Activated CD4-positive, alpha-beta T cell treated with anti-CD3 and anti-CD28 coated beads, Interleukin-2, amount 50 U/mL, for 16 hours (primary cell): Measurements from ENCODE around the gene MYO16.

Experiments
- DNase-seq: peaks from one replicate; pipeline ENCODE4 v3.0.0-alpha.2; 2020

Gene MYO16

DNA sequence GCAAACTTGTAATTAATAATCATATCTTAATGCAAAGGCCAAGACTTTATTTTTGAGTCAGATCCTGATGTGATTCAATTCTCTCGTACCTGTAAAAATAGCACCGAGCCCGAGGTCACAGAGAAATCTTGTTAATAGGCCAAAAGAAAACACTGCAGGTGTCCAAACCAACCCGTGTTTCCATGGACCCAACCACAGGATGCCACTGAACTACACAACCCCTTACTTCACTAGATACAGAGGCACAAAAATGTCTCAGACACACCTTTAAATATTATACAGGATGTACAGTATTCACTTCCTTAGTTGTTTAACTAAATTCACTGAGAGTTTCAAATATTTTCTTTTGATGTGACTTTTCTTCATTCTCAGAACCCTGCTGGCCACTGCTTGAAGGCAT lies 530.9 kb downstream of the MYO16 start:
- no peak for DNase-seq

GRCh38 chr13:109160887-109161669 lies 531.7 kb downstream of the MYO16 start:
- peak; percentile 63 for DNase-seq

- peak; percentile 89 for DNase-seq
These were observed 533.0 kb downstream of the MYO16 start for GRCh38 chr13:109162248-109163036.

DNA sequence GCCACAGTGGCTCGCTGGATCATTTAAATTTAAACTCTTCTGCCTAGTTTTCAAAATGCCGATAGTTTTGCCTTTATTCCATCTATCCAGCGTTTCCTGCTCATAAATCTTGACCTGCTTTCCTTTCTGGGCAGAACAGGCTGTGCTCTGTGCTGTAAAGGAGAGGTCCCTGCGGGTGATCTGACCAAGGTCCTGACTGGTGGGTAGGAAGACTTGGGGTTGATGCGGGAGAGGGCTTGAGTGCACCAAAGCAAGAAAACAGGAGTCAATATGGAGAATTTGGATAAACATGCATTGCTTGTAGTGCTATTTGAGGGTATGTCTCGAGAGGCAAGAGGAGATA lies 533.6 kb downstream of the MYO16 start:
- no peak for DNase-seq

- no peak for DNase-seq
These were observed 536.0 kb downstream of the MYO16 start for GRCh38 chr13:109165417-109165904.

DNA sequence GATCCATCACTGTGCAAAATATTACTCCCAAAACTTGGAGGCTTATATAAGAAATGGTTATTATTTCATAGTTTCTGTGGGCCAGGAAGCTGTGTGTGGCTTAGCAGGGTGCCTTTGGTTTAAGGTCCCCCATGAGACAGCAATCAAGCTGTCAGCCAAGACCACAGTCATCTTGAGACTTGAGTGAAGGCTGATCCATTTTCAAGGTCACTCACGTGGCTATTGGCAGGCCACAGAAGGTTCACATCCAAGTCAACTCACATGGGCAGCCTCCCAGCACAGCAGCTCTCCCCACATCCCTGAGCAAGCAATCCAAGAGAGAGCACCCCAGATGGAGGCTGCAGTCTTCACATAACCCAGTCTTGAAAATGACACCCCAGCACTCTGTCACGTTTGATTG lies 537.4 kb downstream of the MYO16 start:
- DNase-seq: peak; percentile 30

GRCh38 chr13:109172136-109172535 lies 542.7 kb downstream of the MYO16 start:
- DNase-seq: no peak

GRCh38 chr13:109175666-109176065 lies 546.3 kb downstream of the MYO16 start:
- no peak for DNase-seq

DNA sequence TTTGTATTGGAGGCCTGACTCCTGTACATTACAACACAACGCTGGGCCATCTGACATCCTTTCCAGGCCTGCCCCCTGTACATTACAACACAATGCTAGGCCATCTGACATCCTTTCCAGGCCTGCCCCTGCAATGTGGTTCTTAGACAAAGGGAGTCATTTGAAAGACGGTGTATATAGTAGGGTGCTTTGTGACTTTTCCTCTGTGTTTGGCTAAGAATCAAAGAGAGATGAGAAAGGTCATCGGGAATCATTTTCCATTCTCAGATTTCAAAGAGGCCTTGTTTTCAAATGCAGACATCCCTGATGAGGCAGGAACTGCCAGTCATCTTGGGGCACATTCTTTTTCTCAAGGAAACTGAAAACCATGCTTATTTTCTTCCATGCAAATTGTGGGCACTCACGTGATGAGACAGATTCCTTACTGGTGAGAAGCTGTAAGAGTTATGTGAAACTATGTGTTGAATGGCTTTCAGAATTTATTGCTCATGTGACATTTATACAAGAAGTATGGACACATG lies 551.6 kb downstream of the MYO16 start:
- DNase-seq: no peak

GRCh38 chr13:109182777-109183465 lies 553.5 kb downstream of the MYO16 start:
- DNase-seq: no peak

GRCh38 chr13:109191413-109191812 lies 562.0 kb downstream of the MYO16 start:
- no peak for DNase-seq

GRCh38 chr13:109192306-109192705 lies 562.9 kb downstream of the MYO16 start:
- DNase-seq: no peak

GRCh38 chr13:109196948-109197347 lies 567.5 kb downstream of the MYO16 start:
- no peak for DNase-seq

GRCh38 chr13:109198585-109198984 lies 569.2 kb downstream of the MYO16 start:
- DNase-seq: no peak

DNA sequence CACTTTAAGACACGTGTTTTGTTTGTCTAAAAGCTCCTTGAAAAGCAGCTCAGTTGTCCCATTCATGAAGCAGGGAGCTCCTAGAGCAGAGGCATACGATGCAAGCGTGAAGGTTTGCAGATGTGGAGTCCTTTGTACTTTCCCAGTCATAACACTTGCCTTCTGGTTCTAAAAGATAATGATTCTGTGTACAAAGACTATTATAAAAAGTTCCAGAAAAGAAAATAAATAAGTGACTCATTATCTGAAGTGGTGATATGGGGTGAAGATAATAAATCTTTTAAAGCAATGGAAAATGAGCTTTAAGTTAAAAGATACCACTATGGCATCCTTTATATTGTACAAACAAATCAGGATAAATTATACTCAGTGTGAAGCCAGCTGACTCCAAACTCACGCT lies 569.9 kb downstream of the MYO16 start:
- DNase-seq: no peak

- DNase-seq: no peak
These were observed 571.1 kb downstream of the MYO16 start for GRCh38 chr13:109200556-109200955.

DNA sequence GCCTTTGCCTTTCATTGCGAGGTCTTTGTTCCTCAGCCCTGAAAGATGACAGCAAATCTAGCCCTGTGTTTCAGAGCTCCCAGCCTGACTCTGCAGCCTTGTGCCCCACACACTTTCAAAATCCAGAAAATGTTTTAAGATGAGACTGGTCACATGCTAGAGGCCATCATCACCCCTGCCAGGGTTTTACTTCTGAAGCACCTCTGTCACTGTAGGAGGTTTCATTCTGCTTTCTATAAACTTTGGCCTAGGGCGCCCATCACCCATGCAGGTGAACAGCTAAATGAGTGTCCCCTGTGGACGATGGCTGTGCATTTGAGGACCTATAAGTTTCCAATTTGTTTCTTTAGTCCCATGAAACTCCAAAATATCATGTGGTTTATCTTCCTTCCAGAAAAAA lies 574.2 kb downstream of the MYO16 start:
- DNase-seq: no peak

GRCh38 chr13:109204252-109204651 lies 574.8 kb downstream of the MYO16 start:
- DNase-seq: no peak

GRCh38 chr13:109204657-109205056 lies 575.2 kb downstream of the MYO16 start:
- no peak for DNase-seq

DNA sequence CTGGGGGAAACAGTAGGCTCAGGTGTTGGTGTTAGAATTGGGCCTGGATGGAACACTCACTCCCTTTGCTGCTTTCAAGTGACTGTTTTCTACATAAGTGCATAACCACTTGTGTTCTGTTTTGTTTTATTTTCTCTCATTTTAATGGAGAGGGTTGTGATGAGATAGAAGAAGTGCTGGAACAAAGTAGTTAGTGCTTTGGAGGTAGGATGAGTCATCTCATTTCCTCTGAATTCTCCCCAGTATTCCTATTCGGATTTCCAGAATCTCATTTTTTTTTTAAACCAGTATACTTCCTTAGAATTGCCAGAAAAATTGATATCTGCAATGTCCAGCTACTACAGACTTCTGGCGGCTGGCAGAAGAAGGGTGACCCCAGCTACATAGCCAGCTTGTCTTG lies 575.9 kb downstream of the MYO16 start:
- DNase-seq: no peak

DNA sequence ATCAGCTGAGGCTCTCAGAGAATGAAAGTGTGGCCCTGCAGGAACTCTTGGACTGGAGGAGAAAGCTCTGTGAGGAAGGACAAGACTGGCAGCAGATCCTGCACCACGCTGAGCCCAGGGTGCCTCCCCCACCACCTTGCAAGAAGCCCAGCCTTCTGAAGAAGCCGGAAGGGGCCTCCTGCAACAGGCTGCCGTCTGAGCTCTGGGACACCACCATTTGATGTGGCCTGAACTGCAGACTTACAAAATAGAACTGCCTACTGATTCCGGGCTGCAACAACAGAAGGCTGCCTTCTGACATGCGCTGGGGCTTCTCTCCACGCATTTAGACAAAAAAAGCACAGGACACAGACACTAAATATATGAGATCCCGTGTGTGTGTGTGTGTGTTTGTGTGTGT lies 577.2 kb downstream of the MYO16 start:
- DNase-seq: no peak

GRCh38 chr13:109207622-109208021 lies 578.2 kb downstream of the MYO16 start:
- no peak for DNase-seq

GRCh38 chr13:109208522-109208921 lies 579.1 kb downstream of the MYO16 start:
- no peak for DNase-seq
